K562 (cell line): ENCODE measurements around the gene FOXA3. TPM values are rescaled to one million over a fixed set of nuclear protein-coding genes. Genes with fewer than 3 reads are reported as not detected.

Experiments used
- ATAC-seq: fragments of 200-7000 bp; cut with Tn5 transposase; 3 replicates; pipeline ENCODE4 v1.9.1; 2020; ENCODE audit warnings: moderate library complexity
- BruUV-seq: library from RNA; stranded (reverse); fragments of 400-500 nt; replicated peaks from 2 replicates; lab custom pipeline; 2021; lab: Mats Ljungman, UMichigan
- CTCF ChIA-PET: fragments of 300-600 bp; formaldehyde crosslinking; extraction: SDS; loops from one replicate; lab custom pipeline; 2021; ENCODE audit warnings: low intra/inter-chr PET ratio; lab: Yijun Ruan, JAX
- POLR2A ChIA-PET: fragments of 300-600, 350-650 bp; sonication (Branson Sonifier 250); formaldehyde crosslinking; extraction: SDS; loops from one replicate; lab custom pipeline; 2021; ENCODE audit warnings: antibody characterized with exemption, inconsistent platforms; lab: Yijun Ruan, JAX
- DNase-seq, 4 experiments: peaks; one replicate each; pipeline versions ENCODE4 v3.0.0 to v3.0.0-alpha.2; 2011 to 2018; ENCODE audit warnings: low spot score in 3 of 4, mixed read lengths in 3 of 4; ENCODE audit errors: extremely low read depth in 1 of 4
- FAIRE-seq: peaks from 2 replicates; lab custom pipeline; 2011; peaks lifted over from hg19 to GRCh38; lab: Jason Lieb, UNC
- H2AFZ ChIP-seq: 2 replicates; pipeline ENCODE4 v1.6.0; 2011; ENCODE audit warnings: low read depth, low read length, control low read depth, inconsistent platforms
- H3K27ac ChIP-seq: fragments of 200-600 bp; 3 replicates; pipeline ENCODE4 v1.8.0; 2011; ENCODE audit warnings: low read depth, mild to moderate bottlenecking, control low read depth, inconsistent platforms, low read length, moderate library complexity, mixed read lengths; ENCODE audit errors: extremely low read depth
- H3K27me3 ChIP-seq, 2 experiments: fragments of 300-600 bp in 1 of 2; 2 replicates in 1 of 2; 3 replicates in 1 of 2; pipeline versions ENCODE4 v1.6.0 to v1.8.0; 2011; ENCODE audit warnings: inconsistent platforms in 2 of 2, low read length in 2 of 2, mild to moderate bottlenecking in 1 of 2, mixed read lengths in 1 of 2, moderate library complexity in 1 of 2; ENCODE audit not compliant: control insufficient read depth in 2 of 2, insufficient read depth in 2 of 2
- H3K36me3 ChIP-seq: fragments of 300-600 bp; 3 replicates; pipeline ENCODE4 v1.8.0; 2011; ENCODE audit warnings: mild to moderate bottlenecking, low read length, inconsistent platforms; ENCODE audit not compliant: control insufficient read depth, insufficient read depth
- H3K4me1 ChIP-seq, 2 experiments: fragments of 200-600 bp in 1 of 2; replicated peaks in 1 of 2; 2 replicates in 1 of 2; 3 replicates in 1 of 2; pipeline versions ENCODE4 v1.5.1 to v1.8.0; 2011; ENCODE audit warnings: inconsistent platforms in 2 of 2, low read length in 2 of 2, mild to moderate bottlenecking in 1 of 2, mixed read lengths in 1 of 2, moderate library complexity in 1 of 2; ENCODE audit not compliant: control insufficient read depth in 2 of 2, insufficient read depth in 2 of 2
- H3K4me2 ChIP-seq: 2 replicates; pipeline ENCODE4 v1.6.1; 2011; ENCODE audit warnings: low read length, control low read depth, inconsistent platforms, mixed read lengths; ENCODE audit not compliant: insufficient read depth
- H3K4me3 ChIP-seq: fragments of 200-600 bp; sonication (generic), shearing (Covaris generic); 2 replicates; pipeline ENCODE4 v1.5.1; 2016; ENCODE audit warnings: control low read depth, inconsistent platforms
- H3K79me2 ChIP-seq: fragments of 200-600 bp; 3 replicates; pipeline ENCODE4 v1.8.0; 2011; ENCODE audit warnings: low read length, inconsistent platforms; ENCODE audit not compliant: control insufficient read depth, insufficient read depth
- H3K9ac ChIP-seq, 2 experiments: 2 replicates each; pipeline versions ENCODE4 v1.6.0 to v1.6.1; 2011; ENCODE audit warnings: low read depth in 2 of 2, low read length in 2 of 2, control low read depth in 1 of 2, inconsistent platforms in 1 of 2, mild to moderate bottlenecking in 1 of 2, mixed read lengths in 1 of 2; ENCODE audit not compliant: insufficient read depth in 1 of 2
- H3K9me1 ChIP-seq: one replicate; pipeline ENCODE4 v1.6.0; 2011; ENCODE audit warnings: inconsistent platforms, mild to moderate bottlenecking, low read length, moderate library complexity; ENCODE audit not compliant: control insufficient read depth, insufficient read depth
- H3K9me3 ChIP-seq: replicated peaks from 2 replicates; pipeline ENCODE4 v1.5.1; 2011; ENCODE audit warnings: low read depth, low read length, inconsistent platforms; ENCODE audit not compliant: control insufficient read depth, insufficient read depth
- H4K20me1 ChIP-seq: replicated peaks from 2 replicates; pipeline ENCODE4 v1.6.1; 2011; ENCODE audit warnings: low read length, inconsistent platforms, mixed read lengths; ENCODE audit not compliant: control insufficient read depth, insufficient read depth
- ARHGAP35 ChIP-seq: fragments of 450-650 bp; IDR thresholded peaks from 2 replicates; pipeline ENCODE4 v1.6.1; 2018; ENCODE audit not compliant: partially characterized antibody
- TFAP4 ChIP-seq: sonication (generic); formaldehyde crosslinking; IDR thresholded peaks from 2 replicates; pipeline ENCODE4 v1.8.0; 2022; ENCODE audit warnings: missing genetic modification reagents, mild to moderate bottlenecking, moderate library complexity, borderline replicate concordance
- ZNF592 ChIP-seq: fragments of 450-650 bp; IDR thresholded peaks from 2 replicates; pipeline ENCODE4 v1.6.1; 2017; ENCODE audit warnings: antibody characterized with exemption, mild to moderate bottlenecking
- WGBS: fragments of 100-300 bp; shearing (Covaris generic); methylation state at CpG from one replicate; pipeline ENCODE4 v1.1.6; 2016; ENCODE audit warnings: low coverage, mixed read lengths; ENCODE audit not compliant: insufficient coverage; ENCODE audit errors: missing lambda C conversion rate; 5-methylcytosine and 5-hydroxymethylcytosine counted together
- in situ Hi-C: fragments of 300-500 bp; cut with MboI; formaldehyde crosslinking; loops from 4 replicates; pipeline ENCODE4 v1.15.0; 2018; ENCODE audit warnings: inconsistent platforms, mixed read lengths
- intact Hi-C: fragments of 100-400 bp; cut with micrococcal nuclease; formaldehyde crosslinking; loops from 2 replicates; pipeline ENCODE4 v1.14.2; 2022
- polyA plus RNA-seq, 8 experiments: library from polyadenylated mRNA; depleted of rRNA in 4 of 8; stranded (reverse) in 5 of 8; unstranded in 3 of 8; fragments of >200 nt; fragmentation: Nextera tagmentation in 2 of 8; fragmentation: Illumina TruSeq in 1 of 8; extraction: Ambion mirVana in 2 of 8; extraction: Trizol in 1 of 8; gene quantifications; 2 replicates each; pipeline versions ENCODE4 v1.2.1 to v1.2.3, GENCODE V29; 2011 to 2014; ENCODE audit warnings: inconsistent platforms in 1 of 8, missing spikeins in 1 of 8
- total RNA-seq, 7 experiments: library from RNA; depleted of rRNA in 6 of 7; stranded (reverse); fragments of >200 nt in 6 of 7; fragmentation: Illumina TruSeq in 2 of 7; extraction: Trizol in 2 of 7; gene quantifications; 2 replicates each; pipeline versions ENCODE4 v1.2.1 to v1.2.3, GENCODE V29; 2011 to 2021; ENCODE audit warnings: low replicate concordance in 1 of 7

Gene FOXA3
- total and polyA plus RNA-seq, 9 of the 15 experiments (the other 6 are each of a cell fraction or from before 2014, with no cell fraction given): 1.3 to 15.5 (median 4.7) TPM

GRCh38 chr19:45866400-45867176 is 2.5 kb downstream of the FOXA3 start:
- peaks cover 32% of the 10 kb centered on the region for H3K79me2 ChIP-seq
- peaks cover 2% of the 10 kb centered on the region for H3K9me1 ChIP-seq
- ATAC-seq (no peak), DNase-seq (no peak), FAIRE-seq (no peak)
- H3K27ac ChIP-seq: 0 out of 3 replicates have a peak overlapping the region, but pooled peaks have one; percentile 5
- H3K27me3 ChIP-seq: no peaks in the 10 kb centered on the region
- H3K4me3 ChIP-seq: no peak overlapping the region
- peak overlapping the region in 1 of 2 experiments; percentile 65; a peak in 1 of 4 replicates for H3K9ac ChIP-seq
- WGBS: 66% methylated on average over 7 of the region's 11 CpGs
- H3K4me1 ChIP-seq: peaks cover 23 to 42% of the 10 kb centered on the region in 2 experiments
- H3K36me3 ChIP-seq: 0 out of 3 replicates have a peak, but pooled peaks cover 5% of the 10 kb centered on the region
- no peaks in the 10 kb centered on the region for H4K20me1 ChIP-seq
- no peaks in the 10 kb centered on the region for H3K9me3 ChIP-seq
- in situ Hi-C loops: no loop called here
- BruUV-seq: no TSS peak
- CTCF ChIA-PET: interaction anchor here (5.5 kb wide), 1 partner anchor 15 kb away, joined by 102 read pairs; no protein-coding TSS in a partner anchor
- no peak overlapping the region for H2AFZ ChIP-seq
- TF ChIP-seq ZNF592: no peak
- TF ChIP-seq ARHGAP35: no peak
- TF ChIP-seq TFAP4 (CRISPR knock-in tag): peak; percentile 17; the same call in 1 of the 2 replicates
- intact Hi-C loops: no loop called here
- H3K4me2 ChIP-seq: peak overlapping the region; percentile 52
- POLR2A ChIA-PET: interaction anchor here (0.6 to 2.0 kb wide), 8 partner anchors 9 to 920 kb away, joined by 3 to 9 read pairs (median 3); partner anchors contain the start of genes CCDC61 and IRF2BP1
